ENCODE results near the gene IL1RAPL2.
"Not testable (repeated sequence)": the region's sequence is repeated elsewhere in the genome, so short reads cannot be mapped to it uniquely, and the experiment has no call there.

IL1RAPL2 gene

GRCh38 chrX:104565791-104566680 lies at the start of gene IL1RAPL2:
Gene IL1RAPL2 (plus strand): TSS chrX:104566199.
- no peak for DNase-seq (ENCODE audit: low read depth in 1 of 2, low spot score in 1 of 2)

- DNase-seq (ENCODE audit: low read depth in 1 of 2, low spot score in 1 of 2): no peak
These were observed 43.6 kb upstream of the IL1RAPL2 start for GRCh38 chrX:104522386-104522785.

GRCh38 chrX:104523858-104524257 lies 42.1 kb upstream of the IL1RAPL2 start:
- no peak for DNase-seq (ENCODE audit: low read depth in 1 of 2, low spot score in 1 of 2)

GRCh38 chrX:104539081-104539480 lies 26.9 kb upstream of the IL1RAPL2 start:
- DNase-seq (ENCODE audit: low read depth in 1 of 2, low spot score in 1 of 2): no peak

- DNase-seq (ENCODE audit: low read depth in 1 of 2, low spot score in 1 of 2): not testable (repeated sequence)
These were observed 23.6 kb upstream of the IL1RAPL2 start for GRCh38 chrX:104542447-104542846.

GRCh38 chrX:104564335-104564734 lies 1.7 kb upstream of the IL1RAPL2 start:
- DNase-seq (ENCODE audit: low read depth in 1 of 2, low spot score in 1 of 2): no peak

- no peak for DNase-seq (ENCODE audit: low read depth in 1 of 2, low spot score in 1 of 2)
These were observed 887 bp upstream of the IL1RAPL2 start for GRCh38 chrX:104564921-104565703.

- no peak for DNase-seq (ENCODE audit: low read depth in 1 of 2, low spot score in 1 of 2)
These were observed 892 bp downstream of the IL1RAPL2 start for GRCh38 chrX:104566681-104567501.

GRCh38 chrX:104567506-104567905 lies 1.5 kb downstream of the IL1RAPL2 start:
- no peak for DNase-seq (ENCODE audit: low read depth in 1 of 2, low spot score in 1 of 2)

- no peak for DNase-seq (ENCODE audit: low read depth in 1 of 2, low spot score in 1 of 2)
These were observed 2.4 kb downstream of the IL1RAPL2 start for GRCh38 chrX:104568304-104568915.

- no peak for DNase-seq (ENCODE audit: low read depth in 1 of 2, low spot score in 1 of 2)
These were observed 52.3 kb downstream of the IL1RAPL2 start for GRCh38 chrX:104618106-104618895.

GRCh38 chrX:104621781-104622180 lies 55.8 kb downstream of the IL1RAPL2 start:
- no peak for DNase-seq (ENCODE audit: low read depth in 1 of 2, low spot score in 1 of 2)

GRCh38 chrX:104641176-104641575 lies 75.2 kb downstream of the IL1RAPL2 start:
- DNase-seq (ENCODE audit: low read depth in 1 of 2, low spot score in 1 of 2): no peak

- DNase-seq (ENCODE audit: low read depth in 1 of 2, low spot score in 1 of 2): no peak
These were observed 81.1 kb downstream of the IL1RAPL2 start for GRCh38 chrX:104647084-104647483.

- no peak for DNase-seq (ENCODE audit: low read depth in 1 of 2, low spot score in 1 of 2)
These were observed 93.2 kb downstream of the IL1RAPL2 start for GRCh38 chrX:104659005-104659744.

GRCh38 chrX:104660092-104660491 lies 94.1 kb downstream of the IL1RAPL2 start:
- no peak for DNase-seq (ENCODE audit: low read depth in 1 of 2, low spot score in 1 of 2)

- DNase-seq (ENCODE audit: low read depth in 1 of 2, low spot score in 1 of 2): no peak
These were observed 96.7 kb downstream of the IL1RAPL2 start for GRCh38 chrX:104662694-104663093.

GRCh38 chrX:104665691-104666090 lies 99.7 kb downstream of the IL1RAPL2 start:
- no peak for DNase-seq (ENCODE audit: low read depth in 1 of 2, low spot score in 1 of 2)

- DNase-seq (ENCODE audit: low read depth in 1 of 2, low spot score in 1 of 2): no peak
These were observed 102.6 kb downstream of the IL1RAPL2 start for GRCh38 chrX:104668550-104668949.

Measured in stimulated activated CD4-positive, alpha-beta T cell treated with anti-CD3 and anti-CD28 coated beads, Interleukin-15, amount 100 ng/mL, for 1 hour (primary cell).